KOPT-K1 (cell line): ENCODE measurements around the gene LITAFD.
"Not testable (repeated sequence)": the region's sequence is repeated elsewhere in the genome, so short reads cannot be mapped to it uniquely, and the experiment has no call there.

Experiments used
- H3K27ac ChIP-seq: fragments of 200-600 bp; sonication (generic); 2 replicates; pipeline ENCODE4 v1.5.1; 2016; ENCODE audit warnings: antibody characterized with exemption, mild to moderate bottlenecking, low read depth, low read length; ENCODE audit not compliant: poor library complexity, severe bottlenecking
- H3K36me3 ChIP-seq: fragments of 200-600 bp; sonication (generic); 2 replicates; pipeline ENCODE4 v1.5.1; 2017; ENCODE audit warnings: antibody characterized with exemption, mild to moderate bottlenecking, low read length, moderate library complexity; ENCODE audit not compliant: insufficient read depth
- H3K9me3 ChIP-seq: fragments of 200-600 bp; sonication (generic); 2 replicates; pipeline ENCODE4 v1.5.1; 2017; ENCODE audit warnings: antibody characterized with exemption, low read length, mild to moderate bottlenecking; ENCODE audit not compliant: insufficient read depth, poor library complexity, severe bottlenecking

LITAFD gene

DNA sequence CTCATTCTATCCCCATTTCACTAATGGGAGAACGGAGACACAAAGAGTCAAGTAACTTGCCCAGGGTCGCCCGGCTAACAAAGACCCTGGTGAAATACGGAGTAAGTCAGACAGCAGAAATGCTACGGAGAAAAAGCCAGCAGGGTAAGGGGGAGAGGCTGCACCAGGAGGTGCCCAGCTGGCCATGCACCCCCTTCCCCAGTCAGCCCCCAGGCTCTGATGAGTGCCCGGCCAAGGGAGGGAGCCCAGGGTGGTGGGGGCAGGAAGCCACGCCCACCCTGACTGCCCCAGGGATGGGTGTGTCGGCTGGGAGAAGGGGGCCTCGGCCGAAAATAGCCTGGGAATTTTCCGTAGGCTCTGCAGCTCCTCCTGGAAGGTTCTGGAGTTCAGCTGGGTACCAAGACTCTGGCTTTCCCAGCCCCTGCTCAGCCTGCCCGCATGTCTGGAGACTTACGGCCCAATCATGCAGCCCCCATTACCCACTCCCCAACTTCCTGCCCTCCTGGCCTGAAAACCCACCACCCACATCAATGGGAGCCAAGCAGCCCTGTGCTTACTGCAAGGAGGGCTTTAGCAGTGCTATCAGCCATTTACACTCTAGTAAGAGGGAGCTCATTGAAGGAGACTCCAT is 17.6 kb upstream of the LITAFD start:
- Histone ChIP-seq H3K27ac (peak overlapping the region; percentile 22), H3K36me3 (peaks cover 63% of the 10 kb centered on the region), H3K9me3 (no peaks in the 10 kb centered on the region)

DNA sequence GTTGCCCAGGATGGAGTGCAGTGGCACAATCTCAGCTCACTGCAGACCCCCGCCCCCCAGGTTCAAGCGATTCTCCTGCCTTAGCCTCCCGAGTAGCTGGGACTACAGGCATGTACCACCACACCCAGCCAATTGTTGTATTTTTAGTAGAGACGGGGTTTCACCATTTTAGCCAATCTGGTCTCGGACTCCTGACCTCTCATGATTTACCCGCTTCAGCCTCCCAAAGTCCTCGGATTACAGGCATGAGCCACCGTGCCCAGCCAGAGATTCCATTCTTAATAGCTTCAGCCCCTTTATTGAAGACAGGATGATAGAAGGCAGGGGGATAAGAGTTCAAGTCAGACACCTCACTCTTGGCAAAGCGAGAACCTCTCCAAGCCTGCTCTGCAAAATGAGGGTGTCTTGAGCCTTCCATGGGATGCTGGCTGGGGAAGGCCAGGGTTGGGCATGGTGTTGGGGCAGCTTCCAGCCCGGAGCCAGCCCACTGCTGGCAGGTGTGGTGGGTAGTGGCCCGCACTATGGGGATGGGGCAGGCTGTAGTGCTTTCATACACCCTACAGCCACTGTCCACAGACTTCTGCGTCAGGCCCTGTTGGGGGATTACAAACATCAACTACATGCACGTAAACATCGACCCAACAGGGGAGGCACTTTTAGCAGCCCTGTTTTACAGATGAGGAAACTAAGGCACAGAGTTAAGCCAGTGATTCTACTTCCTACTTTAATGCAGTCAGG is 16.8 kb upstream of the LITAFD start:
- no peaks in the 10 kb centered on the region for H3K9me3 ChIP-seq
- peak overlapping the region; percentile 92 for H3K27ac ChIP-seq
- H3K36me3 ChIP-seq, result peaks cover 56% of the 10 kb centered on the region

DNA sequence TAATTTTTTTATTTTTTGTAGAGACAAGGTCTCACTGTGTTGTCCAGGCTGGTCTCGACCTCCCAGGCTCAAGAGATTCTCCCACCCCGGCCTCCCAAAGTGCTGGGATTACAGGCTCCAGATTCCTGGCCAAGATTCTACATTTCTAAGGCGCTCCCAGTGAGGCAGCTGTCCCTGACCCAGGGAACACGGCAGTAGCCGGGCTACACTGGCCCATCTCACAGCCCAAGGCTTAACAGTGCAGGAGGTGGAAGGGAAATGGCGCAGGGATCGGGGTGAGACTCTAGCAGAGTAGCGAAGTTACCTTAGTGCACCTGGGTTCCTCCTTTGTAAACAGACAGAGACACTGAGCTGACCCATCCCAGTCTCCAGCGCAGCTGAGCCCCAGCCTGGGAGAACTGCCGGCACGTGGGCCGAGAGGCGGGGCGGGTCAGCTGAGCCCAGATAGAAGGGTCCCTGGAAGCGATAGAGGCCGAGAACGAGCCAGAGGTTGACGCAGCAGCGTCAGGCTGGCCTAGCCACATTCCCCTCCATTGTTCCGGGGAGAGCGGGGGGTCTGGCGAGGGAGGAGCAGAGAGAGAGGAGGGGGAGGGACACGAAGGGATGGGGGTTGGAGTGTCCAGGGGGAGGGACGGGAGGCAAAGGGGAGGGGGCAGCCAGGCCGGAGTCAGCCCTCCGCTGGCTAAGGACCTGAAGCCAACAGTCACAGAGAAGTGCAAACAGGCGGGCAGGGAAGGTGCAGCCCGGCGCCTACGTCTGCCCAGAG is 15.8 kb upstream of the LITAFD start:
- H3K9me3 ChIP-seq, result no peaks in the 10 kb centered on the region
- peaks cover 50% of the 10 kb centered on the region for H3K36me3 ChIP-seq
- peak overlapping the region; percentile 92 for H3K27ac ChIP-seq

GRCh38 chr16:8866884-8867215 is 15.3 kb upstream of the LITAFD start:
- Histone ChIP-seq H3K36me3 (peaks cover 45% of the 10 kb centered on the region), H3K27ac (peak overlapping the region; percentile 92), H3K9me3 (no peaks in the 10 kb centered on the region)

DNA sequence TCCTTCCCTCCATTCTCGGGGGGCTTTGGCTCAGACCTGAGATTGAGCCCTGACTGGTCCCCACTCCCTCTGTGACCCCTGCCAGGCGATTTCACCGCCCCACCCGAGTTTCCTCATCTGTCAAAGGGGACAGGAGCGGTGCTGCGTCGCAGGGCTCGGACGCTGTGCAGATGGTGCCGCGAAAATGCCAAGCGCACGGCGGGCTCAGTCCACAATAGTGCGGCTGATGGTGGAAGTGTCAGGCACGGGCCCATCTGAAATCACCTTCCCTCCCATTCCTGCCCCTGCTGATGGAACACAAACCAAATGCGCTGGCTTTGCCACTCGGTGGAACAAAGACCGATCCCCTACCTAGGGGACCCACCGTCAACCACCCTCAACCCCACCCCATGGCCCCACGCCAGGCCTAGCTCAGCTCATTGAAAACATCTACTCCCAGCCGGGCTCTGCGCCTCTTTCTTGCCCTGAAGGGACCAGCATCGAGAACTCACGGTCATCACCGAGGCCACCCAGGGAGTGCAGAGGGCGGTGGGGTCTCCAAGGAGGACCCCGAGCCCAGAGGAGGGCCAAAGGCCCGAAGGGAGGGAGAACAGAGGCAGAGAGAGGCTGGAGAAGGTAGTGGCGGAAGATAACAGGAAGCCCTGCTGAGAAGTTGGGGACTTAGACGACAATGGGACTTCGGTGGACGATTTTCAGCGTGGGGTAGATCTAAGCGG is 14.8 kb upstream of the LITAFD start:
- H3K27ac ChIP-seq, result peak overlapping the region; percentile 92
- peaks cover 40% of the 10 kb centered on the region for H3K36me3 ChIP-seq
- H3K9me3 ChIP-seq, result no peaks in the 10 kb centered on the region

DNA sequence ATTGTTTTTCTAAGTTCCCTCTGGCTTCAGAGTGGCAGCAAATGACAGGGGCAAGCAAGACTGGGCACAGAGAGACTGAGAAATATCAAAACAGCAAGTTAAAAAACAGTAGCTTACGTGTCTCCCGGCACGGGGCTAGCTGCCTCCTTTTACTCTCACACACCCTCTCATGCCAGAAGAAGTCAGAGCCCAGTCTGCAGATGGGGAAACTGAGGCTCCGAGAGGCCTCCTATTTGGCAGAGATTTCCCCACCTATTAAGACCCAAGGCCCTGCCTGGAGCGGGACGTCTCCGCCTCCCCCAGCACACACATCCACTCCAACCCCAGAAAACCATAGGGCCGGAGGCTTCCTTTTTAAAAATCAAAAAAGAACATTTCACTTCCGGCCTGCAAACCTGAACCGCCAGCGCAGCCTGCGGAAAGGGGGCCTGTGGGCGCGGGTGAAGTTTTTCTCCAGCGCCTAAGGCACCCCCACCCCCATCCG is 14.2 kb upstream of the LITAFD start:
- Histone ChIP-seq H3K27ac (peak overlapping the region; percentile 92), H3K36me3 (peaks cover 34% of the 10 kb centered on the region), H3K9me3 (no peaks in the 10 kb centered on the region)

- H3K9me3 ChIP-seq, result no peaks in the 10 kb centered on the region
- H3K36me3 ChIP-seq, result peaks cover 28% of the 10 kb centered on the region
- peak within 1 kb of the TSS; percentile 92 for H3K27ac ChIP-seq
These were observed 13.5 kb upstream of the LITAFD start, which contains the start of gene CARHSP1 for GRCh38 chr16:8868416-8869211. Gene CARHSP1 (minus strand): TSS chr16:8869006. CDS start chr16:8859328, 9,678 bp downstream.

DNA sequence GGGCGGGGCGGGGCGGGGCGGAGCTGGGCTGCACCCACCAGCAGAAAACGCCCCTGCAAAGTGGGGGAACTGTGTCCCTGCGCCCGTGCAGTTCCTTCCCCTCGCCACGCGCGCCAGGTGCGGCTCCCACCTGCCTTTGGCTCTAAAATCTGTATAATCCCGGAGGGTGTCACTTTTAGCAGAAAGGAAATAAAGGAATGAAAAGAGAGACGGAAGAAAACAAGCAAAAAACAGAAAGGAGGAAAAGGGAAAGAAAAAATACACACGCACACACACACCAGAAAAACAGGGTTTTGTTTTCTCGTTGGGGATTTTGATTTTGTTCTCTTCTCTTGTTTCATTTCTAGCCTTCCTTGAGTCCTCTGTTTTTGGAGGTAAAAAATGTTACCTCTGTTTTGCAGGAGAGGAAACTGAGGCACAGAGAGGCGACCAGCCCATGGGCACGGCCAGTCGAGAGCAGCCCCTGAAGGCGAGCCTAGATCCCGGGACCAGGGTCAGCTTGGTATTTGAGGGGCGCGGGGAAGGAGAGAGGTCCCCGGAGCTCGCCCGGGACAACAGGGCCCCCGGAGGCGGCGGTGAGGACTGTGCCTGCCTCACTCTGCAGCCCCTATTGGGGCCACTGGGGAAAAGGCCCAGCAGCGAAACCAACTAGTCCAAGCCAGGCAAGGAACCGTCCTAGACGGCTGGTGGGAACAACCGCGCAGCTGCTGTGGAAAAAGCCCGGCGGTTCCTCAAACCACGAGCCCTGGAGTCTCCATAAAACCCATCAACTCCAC is 12.8 kb upstream of the LITAFD start:
- no peaks in the 10 kb centered on the region for H3K9me3 ChIP-seq
- peaks cover 20% of the 10 kb centered on the region for H3K36me3 ChIP-seq
- peak overlapping the region; percentile 92 for H3K27ac ChIP-seq

GRCh38 chr16:8869988-8870241 is 12.2 kb upstream of the LITAFD start:
- H3K9me3 ChIP-seq, result not testable (repeated sequence)
- peak overlapping the region; percentile 92 for H3K27ac ChIP-seq
- H3K36me3 ChIP-seq, result peaks cover 15% of the 10 kb centered on the region

GRCh38 chr16:8872071-8872470 is 10.1 kb upstream of the LITAFD start:
- Histone ChIP-seq H3K9me3 (no peaks in the 10 kb centered on the region), H3K36me3 (no peaks in the 10 kb centered on the region), H3K27ac (peak overlapping the region; percentile 92)

GRCh38 chr16:8872967-8873865 is 8.9 kb upstream of the LITAFD start:
- H3K9me3 ChIP-seq, result no peaks in the 10 kb centered on the region
- no peaks in the 10 kb centered on the region for H3K36me3 ChIP-seq
- no peak overlapping the region for H3K27ac ChIP-seq

DNA sequence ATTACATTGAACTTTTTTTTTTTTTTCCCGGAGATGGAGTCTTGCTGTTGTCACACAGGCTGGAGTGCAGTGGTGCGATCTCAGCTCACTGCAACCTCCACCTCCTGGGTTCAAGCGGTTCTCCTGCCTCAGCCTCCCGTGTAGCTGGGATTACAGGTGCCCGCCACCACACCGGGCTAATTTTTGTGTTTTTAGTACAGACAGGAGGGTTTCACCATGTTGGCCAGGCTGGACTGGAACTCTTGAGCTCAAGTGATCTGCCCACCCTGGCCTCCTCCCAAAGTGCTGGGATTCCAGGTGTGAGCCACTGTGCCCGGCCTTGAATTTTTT is 8.3 kb upstream of the LITAFD start:
- not testable (repeated sequence) for H3K36me3 ChIP-seq, H3K27ac ChIP-seq, H3K9me3 ChIP-seq

GRCh38 chr16:8874388-8874787 is 7.8 kb upstream of the LITAFD start:
- Histone ChIP-seq H3K27ac (no peak overlapping the region), H3K9me3 (no peaks in the 10 kb centered on the region), H3K36me3 (no peaks in the 10 kb centered on the region)
